AG04449 (cell line): ENCODE results near the gene CEND1.
A peak's percentile ranks its signal among the peaks of the same experiment; 100 is the strongest.

ENCODE experiments used
- CTCF ChIA-PET: fragments of 350-600 bp; formaldehyde crosslinking; extraction: SDS; loops from one replicate; lab custom pipeline; 2021; ENCODE audit warnings: antibody characterized with exemption; lab: Yijun Ruan, JAX
- POLR2A ChIA-PET: fragments of 400-600, 350-600 bp; formaldehyde crosslinking; extraction: SDS; loops from one replicate; lab custom pipeline; 2020; ENCODE audit warnings: antibody characterized with exemption, inconsistent platforms; lab: Yijun Ruan, JAX
- DNase-seq: peaks from one replicate; pipeline ENCODE4 v3.0.0-alpha.2; 2010; ENCODE audit warnings: low read depth, low spot score
- H3K4me3 ChIP-seq: 2 replicates; pipeline ENCODE4 v1.5.1; 2011; ENCODE audit warnings: low read depth, mild to moderate bottlenecking, control low read depth, low read length
- CTCF ChIP-seq: IDR thresholded peaks from one replicate; pipeline ENCODE4 v1.5.1; 2011; ENCODE audit warnings: mild to moderate bottlenecking, moderate library complexity, low read length, control low read depth, inconsistent platforms; ENCODE audit not compliant: insufficient read depth; ENCODE audit errors: missing control alignments

The CEND1 gene

DNA sequence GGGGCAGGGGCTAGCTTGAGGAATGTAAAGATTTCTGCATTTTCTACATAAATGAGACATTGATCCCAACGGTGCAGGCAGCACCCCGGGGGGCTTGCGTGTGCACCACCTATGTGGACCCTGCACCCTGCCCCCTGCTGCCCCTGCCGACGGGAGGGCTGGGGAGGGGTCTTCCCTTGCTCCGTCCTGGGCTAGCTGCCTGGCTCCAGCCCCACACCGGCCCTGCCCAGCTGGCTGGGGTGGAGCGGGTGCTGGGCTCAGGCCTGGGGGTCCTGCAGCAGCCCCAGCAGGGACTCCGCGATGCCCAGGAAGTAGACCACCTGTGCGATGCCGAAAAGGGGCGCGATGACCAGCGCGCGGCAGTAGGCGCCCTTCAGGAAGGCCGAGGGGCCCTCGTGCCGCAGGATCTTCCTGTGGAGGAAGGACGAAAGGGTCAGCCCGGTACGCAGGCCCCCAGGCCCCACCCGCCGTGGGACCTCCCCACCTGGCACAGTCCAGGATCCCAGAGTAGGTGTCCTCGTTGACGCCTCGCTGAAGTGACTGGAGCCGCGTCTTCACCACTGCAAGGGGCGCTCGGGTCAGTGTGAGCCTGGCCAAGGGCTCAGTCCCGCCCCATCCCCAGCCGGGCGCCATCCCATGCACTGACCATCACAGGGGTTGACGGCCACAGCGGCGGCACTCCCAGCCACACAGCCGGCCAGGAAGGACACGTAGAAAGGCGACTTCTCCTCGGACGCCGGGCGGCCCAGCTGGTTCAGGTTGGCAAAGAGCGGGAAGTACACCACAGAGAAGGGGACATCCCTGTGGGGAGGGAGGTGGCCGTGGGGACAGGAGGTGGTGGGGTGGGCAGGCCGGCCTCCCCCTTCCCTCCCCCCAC is 2.0 kb upstream of the CEND1 start:
- ChIA-PET POLR2A (no interaction called here), CTCF (interaction anchor here (2.4 kb wide), 1 partner anchor 7 kb away, joined by 13 read pairs; no protein-coding TSS in a partner anchor)
- no peak for TF ChIP-seq CTCF
- H3K4me3 ChIP-seq = no peak overlapping the region
- DNase-seq = no peak

GRCh38 chr11:790721-791564 is 1.1 kb upstream of the CEND1 start:
- no peak for TF ChIP-seq CTCF
- no peak overlapping the region for H3K4me3 ChIP-seq
- DNase-seq = no peak
- CTCF ChIA-PET = no interaction called here
- POLR2A ChIA-PET = interaction anchor here (0.7 to 0.8 kb wide), 2 partner anchors 27 to 56 kb away, joined by 3 read pairs; no protein-coding TSS in a partner anchor

DNA sequence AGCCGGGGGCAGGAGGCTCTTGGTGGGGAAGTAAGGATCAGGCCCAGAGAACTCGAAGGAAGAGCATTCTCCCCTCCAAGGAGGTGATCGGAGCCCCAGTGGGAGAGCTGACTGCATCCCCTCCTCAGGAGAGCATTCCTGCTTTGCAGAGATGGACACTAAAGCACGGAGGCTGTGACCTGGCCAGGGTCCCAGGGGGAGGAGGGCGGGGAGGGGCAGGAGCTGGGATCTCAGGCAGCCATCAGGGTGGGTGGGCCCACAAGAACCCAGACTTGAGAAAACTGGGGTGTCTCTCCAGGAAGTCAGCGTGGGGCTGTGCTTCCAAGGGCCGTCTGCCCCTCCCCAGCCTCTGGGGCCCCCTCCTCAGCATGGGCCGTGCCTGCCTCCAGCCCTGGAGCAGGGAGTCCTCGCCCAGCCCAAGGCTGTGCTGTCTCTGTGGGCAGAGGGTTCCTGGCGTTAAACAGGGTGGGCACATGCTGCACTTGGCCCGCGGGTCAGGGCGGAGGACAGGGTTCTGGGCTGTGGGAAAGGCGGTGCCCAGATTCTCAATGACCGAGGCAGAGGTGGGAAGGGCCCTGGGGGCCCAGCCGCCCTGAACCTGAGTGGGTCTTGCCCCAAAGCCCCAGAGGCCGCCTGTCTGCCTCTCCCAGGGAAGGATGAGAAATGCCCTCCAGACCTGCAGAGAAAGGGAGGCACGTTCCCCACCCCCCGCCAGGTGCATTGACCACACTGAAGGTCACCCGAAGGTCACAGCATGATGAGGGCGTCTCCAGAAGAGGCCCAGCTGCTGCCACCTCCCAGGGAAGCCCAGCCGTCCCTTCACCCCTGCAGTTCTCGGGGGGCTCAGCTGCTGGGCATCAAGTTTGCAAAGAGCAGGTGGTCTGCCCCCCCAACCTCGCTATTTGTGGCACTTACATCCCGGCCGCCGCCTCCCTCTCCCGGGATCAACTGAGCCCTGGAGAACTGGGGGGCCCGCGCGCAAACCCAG is 643 bp downstream of the CEND1 start:
- peak overlapping the region; percentile 51 for H3K4me3 ChIP-seq
- DNase-seq = no peak
- TF ChIP-seq CTCF = no peak
- ChIA-PET CTCF (no interaction called here), POLR2A (interaction anchor here (0.9 kb wide), 1 partner anchor 32 kb away, joined by 4 read pairs; no protein-coding TSS in a partner anchor)

DNA sequence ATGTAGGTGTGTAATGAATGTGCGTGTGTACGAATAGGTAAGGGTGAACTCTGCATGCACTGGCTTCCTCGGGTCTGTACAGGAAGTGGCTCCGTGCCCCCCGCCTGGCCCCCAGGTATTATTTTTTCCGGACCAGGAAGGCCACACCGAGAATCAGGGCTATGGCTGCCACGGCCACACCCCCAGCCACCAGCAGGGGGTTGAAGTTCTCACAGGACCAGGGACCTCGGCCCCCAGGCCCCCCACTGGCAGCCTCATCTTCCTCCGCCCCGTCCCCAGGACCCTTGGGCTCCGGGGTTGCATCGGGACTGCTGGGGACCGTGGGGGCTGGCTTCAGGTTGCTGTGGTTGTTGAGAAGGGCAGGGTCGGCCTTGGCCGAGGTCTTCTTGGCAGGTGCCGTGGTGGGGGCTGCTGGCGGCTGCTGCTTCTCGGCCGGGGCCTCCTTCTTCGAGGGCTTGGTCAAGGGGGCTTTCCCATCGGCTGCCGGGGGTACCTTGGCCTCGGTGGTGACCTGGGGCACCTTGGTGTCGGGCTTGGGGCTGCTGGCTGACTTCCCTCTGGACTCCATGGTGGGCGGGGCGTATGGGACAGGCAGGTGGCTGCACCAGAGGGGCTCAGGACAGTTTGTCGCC is 1.8 kb downstream of the CEND1 start:
- H3K4me3 ChIP-seq = no peak overlapping the region
- no peak for DNase-seq
- POLR2A ChIA-PET = no interaction called here
- no peak for TF ChIP-seq CTCF
- CTCF ChIA-PET = no interaction called here

GRCh38 chr11:787084-787675 is 2.7 kb downstream of the CEND1 start:
- H3K4me3 ChIP-seq = no peak overlapping the region
- TF ChIP-seq CTCF = no peak
- no peak for DNase-seq
- POLR2A ChIA-PET = no interaction called here
- CTCF ChIA-PET = no interaction called here
